Cardiac fibroblast (primary cell): ENCODE results near the gene OR4D10.
"Not testable (repeated sequence)": the region's sequence is repeated elsewhere in the genome, so short reads cannot be mapped to it uniquely, and the experiment has no call there.

ENCODE experiments used
- DNase-seq, 2 donors: peaks; one replicate each; pipeline versions ENCODE4 v3.0.0 to v3.0.0-alpha.2; 2010; ENCODE audit warnings: low read depth in 2 of 2
- H3K4me3 ChIP-seq, 2 donors: replicated peaks in 1 of 2; 1 replicate in 1 of 2; 2 replicates in 1 of 2; pipeline ENCODE4 v1.5.1; 2011; ENCODE audit warnings: low read depth in 2 of 2, low read length in 2 of 2, mild to moderate bottlenecking in 2 of 2, moderate library complexity in 1 of 2
- CTCF ChIP-seq: IDR thresholded peaks from one replicate; pipeline ENCODE4 v1.5.1; 2011; ENCODE audit warnings: low read depth, mild to moderate bottlenecking, low read length, inconsistent platforms

OR4D10 gene

GRCh38 chr11:59475176-59475575, 2.1 kb downstream of the OR4D10 start:
- no peak for TF ChIP-seq CTCF
- no peak overlapping the region for H3K4me3 ChIP-seq
- no peak for DNase-seq

- no peak for DNase-seq
- no peak for TF ChIP-seq CTCF
- no peak overlapping the region for H3K4me3 ChIP-seq
These were observed 6.8 kb downstream of the OR4D10 start for GRCh38 chr11:59479906-59480305.

GRCh38 chr11:59480359-59480758, 7.2 kb downstream of the OR4D10 start:
- H3K4me3 ChIP-seq: no peak overlapping the region
- DNase-seq: no peak
- TF ChIP-seq CTCF: no peak

- DNase-seq: no peak
- no peak overlapping the region for H3K4me3 ChIP-seq
- TF ChIP-seq CTCF: no peak
These were observed 28.8 kb downstream of the OR4D10 start for GRCh38 chr11:59501931-59502330.

GRCh38 chr11:59503276-59503675, 30.2 kb downstream of the OR4D10 start, which contains the start of gene OR4D11:
Gene OR4D11 (plus strand): TSS chr11:59503576. CDS start chr11:59503576, 0 bp downstream.
- no peak for DNase-seq
- no peak within 1 kb of the TSS for H3K4me3 ChIP-seq
- no peak for TF ChIP-seq CTCF

GRCh38 chr11:59510941-59511589, 38.0 kb downstream of the OR4D10 start, which contains the start of gene OR4D9:
Gene OR4D9 (plus strand): TSS chr11:59511539. CDS start chr11:59514913, 3,374 bp downstream.
- peak; percentile 3 for DNase-seq
- no peak within 1 kb of the TSS for H3K4me3 ChIP-seq
- TF ChIP-seq CTCF: no peak

GRCh38 chr11:59511675-59512074, 38.6 kb downstream of the OR4D10 start:
- no peak for TF ChIP-seq CTCF
- H3K4me3 ChIP-seq: no peak overlapping the region
- DNase-seq: no peak

GRCh38 chr11:59520139-59520538, 47.0 kb downstream of the OR4D10 start:
- not testable (repeated sequence) for H3K4me3 ChIP-seq, DNase-seq
